Measurements from ENCODE around the gene RNF141.

Gene RNF141

GRCh38 chr11:10478574-10479550 lies 62.1 kb downstream of the RNF141 start:
- Histone ChIP-seq H4K20me1 (ENCODE audit: insufficient read depth, low read length) (0 out of 2 replicates have a peak, but pooled peaks cover 3% of the 10 kb centered on the region), H3K27me3 (ENCODE audit: insufficient read depth, low read length, poor library complexity) (no peaks in the 10 kb centered on the region), H3K4me3 (ENCODE audit: low read depth in 1 of 2, low read length in 2 of 2) (no peak overlapping the region), H3K9ac (ENCODE audit: low read depth, low read length) (no peak overlapping the region), H3K36me3 (ENCODE audit: insufficient read depth, low read length) (peaks cover 15% of the 10 kb centered on the region), H3K4me1 (ENCODE audit: insufficient read depth, low read length) (no peaks in the 10 kb centered on the region), H2AFZ (ENCODE audit: low read depth, low read length) (no peak overlapping the region), H3K9me3 (ENCODE audit: insufficient read depth, low read length, severe bottlenecking) (no peaks in the 10 kb centered on the region), H3K79me2 (ENCODE audit: insufficient read depth, low read length) (no peaks in the 10 kb centered on the region), H3K4me2 (ENCODE audit: insufficient read depth, low read length) (no peak overlapping the region), H3K27ac (ENCODE audit: low read length) (no peak overlapping the region)
- ATAC-seq (ENCODE audit: insufficient read depth, low read depth) (no peak), DNase-seq (no peak)
- TF ChIP-seq EZH2 (IDR thresholded peaks at IDR 0.05; ENCODE audit: borderline replicate concordance, low read depth, low read length, severe bottlenecking), result no peak
- TF ChIP-seq, protein P1, sequence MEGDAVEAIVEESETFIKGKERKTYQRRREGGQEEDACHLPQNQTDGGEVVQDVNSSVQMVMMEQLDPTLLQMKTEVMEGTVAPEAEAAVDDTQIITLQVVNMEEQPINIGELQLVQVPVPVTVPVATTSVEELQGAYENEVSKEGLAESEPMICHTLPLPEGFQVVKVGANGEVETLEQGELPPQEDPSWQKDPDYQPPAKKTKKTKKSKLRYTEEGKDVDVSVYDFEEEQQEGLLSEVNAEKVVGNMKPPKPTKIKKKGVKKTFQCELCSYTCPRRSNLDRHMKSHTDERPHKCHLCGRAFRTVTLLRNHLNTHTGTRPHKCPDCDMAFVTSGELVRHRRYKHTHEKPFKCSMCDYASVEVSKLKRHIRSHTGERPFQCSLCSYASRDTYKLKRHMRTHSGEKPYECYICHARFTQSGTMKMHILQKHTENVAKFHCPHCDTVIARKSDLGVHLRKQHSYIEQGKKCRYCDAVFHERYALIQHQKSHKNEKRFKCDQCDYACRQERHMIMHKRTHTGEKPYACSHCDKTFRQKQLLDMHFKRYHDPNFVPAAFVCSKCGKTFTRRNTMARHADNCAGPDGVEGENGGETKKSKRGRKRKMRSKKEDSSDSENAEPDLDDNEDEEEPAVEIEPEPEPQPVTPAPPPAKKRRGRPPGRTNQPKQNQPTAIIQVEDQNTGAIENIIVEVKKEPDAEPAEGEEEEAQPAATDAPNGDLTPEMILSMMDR (IDR thresholded peaks at IDR 0.05; ENCODE audit: borderline replicate concordance, extremely low read depth, low read length, poor library complexity, severe bottlenecking), result no peak

GRCh38 chr11:10478066-10478465 lies 62.9 kb downstream of the RNF141 start:
- H3K4me2 ChIP-seq (ENCODE audit: insufficient read depth, low read length), result no peak overlapping the region
- H3K27me3 ChIP-seq (ENCODE audit: insufficient read depth, low read length, poor library complexity), result no peaks in the 10 kb centered on the region
- H3K9ac ChIP-seq (ENCODE audit: low read depth, low read length), result no peak overlapping the region
- 0 out of 2 replicates have a peak, but pooled peaks cover 3% of the 10 kb centered on the region for H4K20me1 ChIP-seq (ENCODE audit: insufficient read depth, low read length)
- H3K4me1 ChIP-seq (ENCODE audit: insufficient read depth, low read length), result no peaks in the 10 kb centered on the region
- no peaks in the 10 kb centered on the region for H3K9me3 ChIP-seq (ENCODE audit: insufficient read depth, low read length, severe bottlenecking)
- no peak overlapping the region for H3K4me3 ChIP-seq (ENCODE audit: low read depth in 1 of 2, low read length in 2 of 2)
- peaks cover 15% of the 10 kb centered on the region for H3K36me3 ChIP-seq (ENCODE audit: insufficient read depth, low read length)
- H3K27ac ChIP-seq (ENCODE audit: low read length), result no peak overlapping the region
- ATAC-seq (ENCODE audit: insufficient read depth, low read depth) (no peak), DNase-seq (no peak)
- TF ChIP-seq EZH2 (IDR thresholded peaks at IDR 0.05; ENCODE audit: borderline replicate concordance, low read depth, low read length, severe bottlenecking), result no peak
- TF ChIP-seq, protein P1 (IDR thresholded peaks at IDR 0.05; ENCODE audit: borderline replicate concordance, extremely low read depth, low read length, poor library complexity, severe bottlenecking), result no peak
- H3K79me2 ChIP-seq (ENCODE audit: insufficient read depth, low read length), result no peaks in the 10 kb centered on the region
- H2AFZ ChIP-seq (ENCODE audit: low read depth, low read length), result no peak overlapping the region

DNA sequence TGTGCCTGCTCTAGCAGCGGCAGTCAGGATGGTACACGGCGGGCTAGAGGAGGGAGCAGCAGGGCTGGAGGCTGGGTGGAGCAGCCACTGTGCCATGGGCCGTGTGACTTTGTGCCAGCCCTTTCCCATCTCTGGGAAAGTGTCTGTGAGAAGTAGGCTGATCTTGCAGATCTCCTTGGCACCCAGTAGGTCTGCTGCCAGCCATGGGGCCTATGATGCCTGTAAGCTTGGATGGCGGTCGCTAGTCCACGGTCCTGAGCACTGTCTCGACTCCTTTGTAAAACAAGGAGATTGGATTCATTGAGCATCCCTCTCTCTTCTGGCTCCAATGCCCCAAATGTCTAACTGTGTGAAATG lies 63.3 kb downstream of the RNF141 start:
- no peaks in the 10 kb centered on the region for H3K27me3 ChIP-seq (ENCODE audit: insufficient read depth, low read length, poor library complexity)
- no peak overlapping the region for H3K27ac ChIP-seq (ENCODE audit: low read length)
- no peaks in the 10 kb centered on the region for H3K4me1 ChIP-seq (ENCODE audit: insufficient read depth, low read length)
- H3K79me2 ChIP-seq (ENCODE audit: insufficient read depth, low read length), result no peaks in the 10 kb centered on the region
- H3K4me3 ChIP-seq (ENCODE audit: low read depth in 1 of 2, low read length in 2 of 2), result no peak overlapping the region
- H3K9me3 ChIP-seq (ENCODE audit: insufficient read depth, low read length, severe bottlenecking), result no peaks in the 10 kb centered on the region
- no peak overlapping the region for H3K9ac ChIP-seq (ENCODE audit: low read depth, low read length)
- H3K36me3 ChIP-seq (ENCODE audit: insufficient read depth, low read length), result peaks cover 15% of the 10 kb centered on the region
- no peak overlapping the region for H3K4me2 ChIP-seq (ENCODE audit: insufficient read depth, low read length)
- TF ChIP-seq, protein P1 (IDR thresholded peaks at IDR 0.05; ENCODE audit: borderline replicate concordance, extremely low read depth, low read length, poor library complexity, severe bottlenecking), result no peak
- no peak for TF ChIP-seq EZH2 (IDR thresholded peaks at IDR 0.05; ENCODE audit: borderline replicate concordance, low read depth, low read length, severe bottlenecking)
- ATAC-seq (ENCODE audit: insufficient read depth, low read depth) (no peak), DNase-seq (no peak)
- 0 out of 2 replicates have a peak, but pooled peaks cover 3% of the 10 kb centered on the region for H4K20me1 ChIP-seq (ENCODE audit: insufficient read depth, low read length)
- no peak overlapping the region for H2AFZ ChIP-seq (ENCODE audit: low read depth, low read length)
